Stimulated activated CD8-positive, alpha-beta memory T cell treated with anti-CD3 and anti-CD28 coated beads, Interleukin-12 subunit alpha, Interleukin-12 subunit beta, amount 100 ng/mL, for 24 hours (primary cell): ENCODE data around the gene YWHAB.
"Not testable (repeated sequence)": the region's sequence is repeated elsewhere in the genome, so short reads cannot be mapped to it uniquely, and the experiment has no call there.

ENCODE experiments used
- DNase-seq: peaks from one replicate; pipeline ENCODE4 v3.0.0-alpha.2; 2020; ENCODE audit errors: extremely low read depth

The YWHAB gene

DNA sequence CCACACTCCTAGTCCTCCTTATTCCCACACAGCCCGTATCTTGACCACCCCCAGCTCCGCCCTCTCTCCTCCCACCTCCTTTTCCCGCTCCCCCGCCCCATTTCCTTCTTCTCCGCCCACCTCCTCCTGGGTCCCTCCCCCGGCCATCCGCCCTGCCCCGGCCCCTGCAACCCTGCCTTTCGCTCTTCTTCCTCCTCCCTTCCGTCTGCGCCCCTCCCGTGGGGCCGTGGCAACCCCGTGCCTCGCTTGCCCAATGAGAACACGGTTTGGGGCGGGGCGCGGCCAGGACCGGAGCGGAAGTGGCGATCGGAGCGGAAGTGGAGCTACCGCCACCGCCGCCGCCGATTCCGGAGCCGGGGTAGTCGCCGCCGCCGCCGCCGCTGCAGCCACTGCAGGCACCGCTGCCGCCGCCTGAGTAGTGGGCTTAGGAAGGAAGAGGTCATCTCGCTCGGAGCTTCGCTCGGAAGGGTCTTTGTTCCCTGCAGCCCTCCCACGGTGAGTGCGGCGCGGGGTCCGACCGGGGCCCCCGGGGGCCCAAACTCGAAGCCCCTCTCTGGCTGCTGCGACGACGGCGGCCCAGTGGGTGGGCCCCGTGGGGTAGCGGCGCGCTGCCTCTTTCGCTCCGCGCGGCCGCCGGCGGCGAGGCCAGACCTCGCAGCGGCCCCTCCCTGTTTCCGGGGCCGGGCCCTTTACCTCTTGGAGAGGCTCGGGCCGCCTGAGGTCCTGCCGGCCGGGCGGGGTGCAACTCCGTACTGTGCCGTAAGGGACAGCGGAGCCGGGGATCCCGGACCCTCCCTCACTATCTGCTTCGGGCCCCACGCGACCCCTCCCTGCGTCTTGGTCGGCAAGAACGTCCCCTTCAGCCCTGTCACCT, at the start of gene YWHAB:
Gene YWHAB (plus strand): TSS at position 314 of the 874 bp plus-strand sequence. CDS start 15,829 bp downstream, outside the sequence.
- peak; percentile 99 for DNase-seq

DNA sequence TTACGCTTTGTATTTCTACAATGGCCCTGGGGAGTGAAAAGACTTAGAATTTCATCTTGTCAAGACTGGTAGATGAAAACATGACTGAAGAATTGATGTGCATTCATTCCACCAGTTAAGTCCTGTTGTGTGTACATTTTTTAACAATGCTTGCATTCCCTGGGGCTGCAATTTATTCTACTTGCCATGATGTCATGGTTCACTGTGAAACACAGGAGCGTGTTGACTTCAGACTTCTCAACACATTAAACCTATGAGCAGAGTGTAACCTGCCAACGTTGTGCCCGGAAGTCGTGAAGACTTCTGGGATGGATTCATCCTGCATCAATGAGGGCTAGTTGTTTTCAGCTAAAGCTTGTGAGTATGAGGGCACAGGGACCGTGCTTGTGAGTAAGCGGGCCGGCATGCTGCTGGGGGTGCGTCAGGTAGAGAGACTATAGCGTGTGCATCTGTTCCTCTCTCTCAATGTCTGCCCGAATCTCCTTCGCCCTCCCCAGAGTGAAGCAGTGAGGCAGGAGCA, 48.8 kb upstream of the YWHAB start:
- no peak for DNase-seq

DNA sequence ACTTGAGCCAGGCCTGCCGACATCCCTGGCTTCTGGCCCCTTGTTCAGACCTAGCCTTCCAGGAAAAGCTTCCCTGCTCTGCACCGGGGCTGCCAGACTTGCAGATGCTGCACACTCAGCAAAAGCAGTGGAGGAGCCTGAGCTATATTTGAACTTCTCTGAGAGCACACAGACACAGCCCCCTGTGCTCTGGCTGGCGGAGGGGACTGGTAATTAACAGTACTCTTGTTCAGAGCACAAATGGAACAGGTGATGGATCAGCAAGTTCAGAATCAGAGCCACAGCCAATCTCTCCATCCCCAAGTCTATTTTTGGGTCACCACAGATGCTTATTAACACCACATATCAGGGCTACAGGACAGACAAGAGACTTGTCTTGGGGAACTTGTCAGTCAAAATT, 47.6 kb upstream of the YWHAB start:
- DNase-seq: no peak

DNA sequence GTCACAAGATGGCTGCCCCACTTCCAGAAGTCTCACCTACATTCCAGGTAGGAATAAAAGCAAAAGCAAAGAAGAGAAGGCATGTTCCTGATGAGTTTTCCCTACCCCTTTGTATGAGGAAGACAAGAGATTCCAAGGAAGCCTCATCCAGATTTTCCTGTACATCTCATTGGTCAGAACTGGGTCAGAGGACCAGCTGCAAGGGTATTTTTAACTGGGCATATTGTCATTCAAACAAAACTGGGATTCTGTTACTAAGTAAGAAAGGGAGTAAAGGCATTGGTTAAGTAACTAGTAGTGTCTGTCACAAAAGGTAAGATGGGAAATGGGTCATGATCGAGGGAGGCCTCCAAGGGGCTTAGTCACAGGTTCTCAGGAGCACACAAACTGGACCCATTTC, 47.0 kb upstream of the YWHAB start:
- DNase-seq: no peak

DNA sequence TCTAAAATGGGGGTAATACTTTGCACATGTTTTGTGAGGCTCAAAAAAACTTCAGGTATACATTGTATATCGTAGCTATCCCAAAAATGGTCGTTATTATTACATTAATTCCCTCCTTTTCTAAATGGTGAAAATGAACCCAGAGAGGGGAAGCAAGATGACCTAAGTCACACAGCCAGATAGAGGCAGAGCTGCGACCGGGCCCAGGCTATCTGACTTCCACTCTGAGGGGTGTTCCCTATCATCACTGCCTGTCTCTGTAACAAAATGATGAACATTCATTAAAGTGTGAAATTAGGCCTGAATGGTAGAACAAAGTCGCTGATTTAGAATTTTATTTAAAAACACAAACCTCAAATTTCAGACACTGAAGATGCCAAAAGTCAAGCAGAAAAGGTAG, 46.0 kb upstream of the YWHAB start:
- no peak for DNase-seq

DNA sequence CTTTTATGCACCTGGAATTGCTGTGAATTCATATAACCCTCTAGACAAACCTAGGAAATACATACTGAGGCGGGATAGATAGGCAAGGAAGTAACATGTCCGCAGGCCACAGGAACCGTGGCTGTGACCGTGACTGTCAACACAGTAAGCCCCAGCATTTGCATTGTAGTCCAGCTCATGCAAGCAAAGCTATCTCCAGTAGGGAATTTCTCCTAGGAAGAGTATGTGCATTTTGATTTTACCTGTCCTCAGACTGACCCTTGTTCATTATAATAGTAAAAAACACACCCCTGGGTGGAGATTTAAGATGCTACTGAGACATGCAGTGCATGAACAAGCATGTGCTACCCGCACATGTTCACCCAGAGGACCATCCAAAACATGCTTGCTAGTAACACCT, 44.7 kb upstream of the YWHAB start:
- no peak for DNase-seq

DNA sequence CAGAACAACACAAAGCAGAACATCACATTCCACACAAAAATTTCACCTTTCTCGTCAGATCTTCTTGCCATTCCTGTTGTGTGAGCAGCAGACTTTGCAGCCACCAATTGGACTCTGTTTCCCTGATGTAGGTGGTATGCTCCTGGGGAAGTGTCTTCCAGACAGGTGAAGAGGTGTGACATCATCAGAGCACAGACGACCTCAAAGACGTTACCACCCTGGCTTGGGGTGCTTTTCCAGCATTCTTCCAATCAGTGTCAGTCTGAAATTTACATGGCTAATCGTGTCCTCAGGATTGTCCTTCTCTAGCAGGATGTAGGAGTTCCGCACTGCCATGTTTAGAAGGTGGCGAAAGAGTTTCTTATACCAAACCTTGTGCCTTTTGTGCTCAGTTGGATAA, 43.5 kb upstream of the YWHAB start:
- DNase-seq: no peak

DNA sequence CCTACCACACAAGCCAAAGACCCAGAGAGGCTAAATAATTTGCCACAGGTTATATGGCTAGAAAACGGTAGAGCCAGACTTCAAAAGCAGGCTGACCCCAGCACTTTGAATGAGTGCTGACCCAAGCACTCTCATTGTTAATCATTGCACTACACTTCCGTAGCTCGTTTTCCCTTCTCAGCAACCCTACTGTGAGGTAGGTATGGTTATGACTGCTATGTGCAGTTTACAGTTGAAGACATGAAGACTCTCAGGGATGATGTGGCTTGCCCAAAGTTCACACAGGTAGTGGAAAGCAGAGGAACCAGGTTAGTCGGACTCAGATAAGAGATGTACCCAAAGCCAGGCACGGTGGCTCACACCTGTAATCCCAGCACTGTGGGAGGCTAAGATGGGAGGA, 41.6 kb upstream of the YWHAB start:
- no peak for DNase-seq

DNA sequence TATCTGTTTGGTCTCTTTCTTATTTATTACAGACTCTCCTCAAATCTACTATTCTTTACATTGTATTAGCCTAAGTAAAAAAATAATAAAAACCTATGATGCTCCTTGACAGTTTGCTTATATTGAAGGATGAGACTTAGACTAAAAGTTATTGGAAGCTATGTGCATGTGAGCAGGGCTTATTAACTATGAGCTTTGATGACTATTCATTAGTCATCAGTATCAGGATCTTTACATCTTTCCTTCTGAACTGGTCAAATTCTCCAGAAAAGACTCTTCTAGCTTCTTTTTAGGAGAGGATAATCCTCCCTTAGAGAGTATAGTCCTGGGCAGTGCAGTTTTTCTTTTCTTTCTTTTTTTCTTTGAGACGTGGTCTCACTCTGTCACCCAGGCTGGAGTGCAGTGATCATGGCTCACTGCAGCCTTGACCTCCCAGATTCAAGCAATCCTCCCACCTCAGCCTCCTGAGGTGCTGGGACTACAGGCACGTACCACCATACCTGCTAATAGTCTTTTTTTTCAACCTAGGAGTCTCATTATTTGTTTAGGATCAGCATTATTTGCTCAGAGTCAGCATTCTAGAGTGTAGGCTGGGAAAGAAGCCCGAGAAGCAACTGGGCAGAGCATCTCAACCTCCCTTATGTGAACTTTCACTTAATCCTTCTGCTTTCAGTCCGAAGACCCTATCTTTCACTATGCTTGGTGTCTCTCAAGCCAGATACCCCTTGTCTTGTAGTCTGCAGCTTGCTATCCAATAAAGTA, 37.1 kb upstream of the YWHAB start:
- no peak for DNase-seq

DNA sequence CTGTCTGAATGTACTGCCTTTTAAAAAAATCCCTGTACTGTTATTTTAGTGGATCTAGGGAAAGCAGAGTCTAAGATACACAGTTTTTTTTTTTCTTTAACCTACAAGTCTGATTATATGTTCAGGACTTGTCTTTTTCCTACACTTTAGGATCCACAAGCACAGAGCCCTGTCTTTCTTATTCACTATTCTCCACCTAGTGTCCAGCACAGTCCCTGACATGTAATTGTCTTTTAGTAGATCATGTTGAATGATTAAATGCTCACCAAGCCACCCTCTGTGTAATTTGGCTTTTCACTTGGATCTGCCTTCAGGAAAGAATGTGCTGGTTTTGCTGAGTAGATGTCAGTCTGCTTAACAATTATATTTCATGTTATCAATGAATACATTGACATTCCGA, 35.8 kb upstream of the YWHAB start:
- DNase-seq: no peak

DNA sequence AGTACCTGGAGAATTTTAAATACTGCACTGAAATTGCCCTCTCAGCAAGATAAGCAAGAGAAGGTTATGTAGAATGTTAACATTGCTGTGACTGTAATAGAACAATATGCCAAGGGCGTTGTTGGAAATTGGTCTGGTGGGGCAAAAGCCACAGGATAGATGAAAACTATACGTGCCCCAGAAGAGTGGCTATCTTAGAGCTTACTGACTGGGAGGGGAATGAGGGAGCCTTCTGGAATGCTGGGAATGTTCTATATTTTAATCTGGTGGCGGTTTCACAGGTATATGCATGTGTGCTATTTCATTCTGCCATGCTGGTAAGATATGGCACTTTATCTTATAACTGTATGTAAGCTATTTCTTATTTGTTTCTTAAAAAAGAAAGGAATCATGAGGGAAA, 35.2 kb upstream of the YWHAB start:
- DNase-seq: no peak

DNA sequence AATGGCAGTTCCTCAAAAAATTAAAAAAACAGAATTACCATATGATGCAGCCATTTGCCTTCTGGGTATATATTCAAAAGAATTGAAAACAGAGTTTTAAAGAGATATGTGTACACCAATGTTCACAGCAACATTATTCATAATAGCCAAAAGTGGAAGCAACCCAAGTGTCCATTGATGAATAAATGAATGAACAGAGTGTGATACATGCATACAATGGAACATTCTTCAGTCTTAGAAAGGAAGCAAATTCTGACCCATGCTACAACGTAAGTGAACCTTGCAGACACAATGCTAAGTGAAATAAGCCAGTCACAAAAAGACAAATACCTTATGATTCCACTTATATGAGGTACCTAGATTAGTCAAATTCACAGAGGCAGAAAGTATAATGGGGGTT, 34.7 kb upstream of the YWHAB start:
- DNase-seq: no peak

DNA sequence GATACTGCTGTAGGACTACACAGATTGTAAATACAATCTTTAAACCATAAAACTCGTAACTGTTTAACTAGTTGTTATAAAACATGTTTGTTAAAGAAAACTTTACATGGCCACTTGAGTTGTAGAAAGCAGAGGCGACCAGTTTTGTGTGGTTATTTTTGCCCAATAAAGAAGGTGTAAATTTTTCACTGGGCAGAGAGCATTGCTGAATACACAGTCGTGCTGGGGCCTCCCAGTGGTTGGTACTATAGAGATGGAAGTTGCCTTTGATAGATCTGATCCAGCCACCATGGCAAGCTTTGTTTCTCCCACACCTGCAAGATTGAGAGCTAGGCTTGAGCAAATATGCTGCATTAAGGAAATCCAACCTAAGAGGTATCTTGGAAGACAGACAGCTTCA, 34.0 kb upstream of the YWHAB start:
- DNase-seq: no peak

DNA sequence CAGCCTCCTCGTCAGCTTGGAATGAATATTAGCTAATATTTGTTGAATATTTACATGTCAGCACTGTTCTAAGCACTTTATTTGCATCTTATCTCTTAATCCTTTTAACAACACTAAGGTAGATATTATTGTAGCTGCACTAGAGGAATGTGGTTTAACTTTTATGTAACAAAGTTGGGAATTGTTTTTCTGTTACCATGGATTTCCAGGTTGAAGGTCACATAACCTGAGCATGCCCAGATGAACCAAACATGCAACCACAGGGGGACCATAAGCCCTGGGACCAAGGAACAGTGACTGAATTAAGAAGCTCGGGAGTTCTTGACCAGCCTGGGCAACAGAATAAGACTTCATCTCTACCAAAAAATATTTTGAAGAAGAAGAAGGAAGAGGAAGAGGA, 29.1 kb upstream of the YWHAB start:
- DNase-seq: no peak

DNA sequence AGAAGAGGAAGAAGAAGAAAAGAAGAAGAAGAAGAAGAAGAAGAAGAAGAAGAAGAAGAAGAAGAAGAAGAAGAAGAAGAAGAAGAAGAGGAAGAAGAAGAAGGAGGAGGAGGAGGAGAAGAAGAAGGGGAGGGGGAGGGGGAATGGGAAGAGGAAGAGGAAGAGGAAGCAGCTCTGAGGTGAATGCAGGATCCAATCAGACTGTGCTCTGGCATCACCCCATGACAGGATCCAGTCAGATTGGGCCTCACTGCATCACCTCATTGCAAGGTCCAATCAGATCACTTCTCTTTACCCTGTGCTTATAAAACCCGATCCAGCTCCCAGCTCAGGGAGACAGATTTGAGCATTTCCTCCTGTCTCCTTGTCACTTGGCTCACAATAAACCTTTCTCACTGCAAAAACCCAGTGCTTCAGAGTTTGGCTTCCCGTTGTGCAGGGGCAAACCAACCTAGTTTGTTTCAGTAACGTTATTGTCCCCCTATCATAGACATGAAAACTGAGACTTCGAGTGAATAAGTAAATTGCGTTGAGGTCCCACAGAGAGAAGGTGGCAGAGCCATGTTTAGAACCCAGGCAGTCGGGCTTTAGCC, 28.6 kb upstream of the YWHAB start:
- no peak for DNase-seq

DNA sequence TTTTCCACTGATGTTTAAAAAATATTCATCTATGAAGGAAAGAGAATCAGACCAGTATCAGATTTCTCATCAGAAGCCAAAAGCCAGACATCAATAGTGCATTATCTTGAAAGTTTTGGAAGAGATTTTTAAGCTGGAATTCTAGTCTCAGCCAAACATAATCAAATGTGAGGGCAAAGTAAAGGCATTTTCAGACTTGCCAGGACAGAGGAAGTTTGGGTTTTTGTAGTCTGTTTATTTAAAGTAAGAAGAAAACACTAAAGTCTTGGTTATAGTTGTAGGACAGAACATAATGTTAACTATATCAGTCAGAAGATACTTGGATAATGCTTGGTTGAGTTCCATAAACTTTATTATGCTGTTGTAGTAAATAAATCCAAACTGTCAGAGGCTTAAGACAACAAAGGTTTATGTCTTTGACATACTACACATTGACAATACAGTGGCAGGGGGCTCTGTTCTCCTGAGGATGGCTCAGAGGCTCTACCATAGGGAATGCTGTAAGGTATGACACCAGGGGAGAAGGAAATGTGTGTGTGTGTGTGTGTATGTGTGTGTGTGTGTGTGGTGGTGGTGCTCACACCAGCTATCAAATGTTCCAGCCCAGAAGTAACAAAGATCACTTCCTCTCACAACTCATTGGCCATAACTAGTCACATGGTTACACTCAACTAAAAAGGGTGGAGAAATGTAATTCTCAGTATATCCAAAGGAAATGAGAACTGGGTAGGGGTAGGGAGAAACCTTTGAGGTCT, 26.7 kb upstream of the YWHAB start:
- no peak for DNase-seq

DNA sequence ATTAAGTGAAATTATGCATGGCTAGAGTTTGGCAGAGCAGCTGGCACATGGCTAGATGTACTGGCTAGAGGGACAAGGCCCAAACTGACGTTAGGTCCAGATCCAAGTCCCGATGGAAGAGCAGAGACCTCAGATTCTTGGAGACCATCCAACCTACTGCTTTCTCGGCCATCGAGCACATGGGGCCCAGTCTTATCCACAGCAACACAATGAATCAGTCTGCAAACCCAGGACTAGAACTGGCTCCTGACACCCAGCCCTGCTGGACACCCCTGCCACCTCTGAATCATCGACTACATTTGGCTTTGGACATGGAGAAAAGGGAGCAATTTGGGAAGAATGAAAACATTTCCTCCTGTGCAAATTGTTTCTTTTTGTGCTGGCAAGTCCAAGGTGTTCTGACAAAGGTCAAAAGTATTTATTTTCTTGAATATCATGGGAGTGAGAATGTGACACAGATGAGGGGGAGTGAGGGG, 23.9 kb upstream of the YWHAB start:
- DNase-seq: no peak

DNA sequence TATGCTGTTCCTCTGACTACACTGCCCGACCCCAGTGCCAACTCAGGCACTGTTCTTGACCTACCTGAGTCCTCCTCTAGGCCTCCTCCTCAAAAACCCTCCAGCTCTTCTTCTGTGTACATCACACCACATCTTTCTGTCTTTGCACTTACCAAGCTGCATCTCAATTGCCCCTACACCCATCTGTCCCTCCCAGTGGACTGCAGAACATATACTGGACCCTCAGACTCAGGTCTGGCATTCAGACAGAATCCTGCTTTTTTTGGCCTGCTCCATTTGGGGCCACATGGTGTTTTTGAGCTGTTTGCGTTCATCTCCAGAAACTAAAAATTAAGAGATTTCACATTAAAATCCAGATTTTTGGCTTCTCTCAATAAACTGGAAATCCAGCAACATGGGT, 23.2 kb upstream of the YWHAB start:
- no peak for DNase-seq

DNA sequence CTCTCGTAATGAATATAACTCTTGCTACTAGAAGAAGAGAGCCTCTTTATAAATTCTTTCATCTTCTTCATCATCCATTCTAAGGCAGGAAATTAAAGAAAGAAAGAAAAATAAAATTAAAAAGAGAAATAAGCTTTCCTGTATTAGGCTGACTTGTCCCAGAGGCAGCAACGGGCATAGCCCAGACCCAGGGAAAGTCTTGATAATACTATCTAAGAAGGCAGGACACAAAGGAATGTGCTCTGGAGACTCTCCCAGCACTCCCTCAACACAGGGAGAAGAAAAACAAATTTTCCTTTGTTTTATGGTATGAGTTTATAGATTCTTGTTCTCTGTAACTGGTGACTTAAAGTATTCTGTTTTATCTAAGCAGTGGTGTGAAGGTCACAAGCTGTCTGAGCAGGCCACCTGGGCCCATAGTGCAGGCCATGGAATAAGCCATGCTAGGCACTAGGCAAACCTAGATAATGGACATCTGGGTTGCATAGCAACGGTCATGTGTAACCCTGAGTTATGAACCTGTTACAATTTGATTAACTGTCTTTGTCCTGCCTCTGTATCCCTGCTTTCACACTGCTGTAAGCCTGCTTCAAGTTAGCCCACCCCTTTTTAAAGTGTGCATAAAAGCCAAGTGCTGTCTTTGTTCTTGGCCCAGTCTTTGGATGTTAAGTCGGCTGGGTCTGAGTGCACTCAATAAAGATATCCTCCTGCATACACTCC, 22.0 kb upstream of the YWHAB start:
- DNase-seq: not testable (repeated sequence)

DNA sequence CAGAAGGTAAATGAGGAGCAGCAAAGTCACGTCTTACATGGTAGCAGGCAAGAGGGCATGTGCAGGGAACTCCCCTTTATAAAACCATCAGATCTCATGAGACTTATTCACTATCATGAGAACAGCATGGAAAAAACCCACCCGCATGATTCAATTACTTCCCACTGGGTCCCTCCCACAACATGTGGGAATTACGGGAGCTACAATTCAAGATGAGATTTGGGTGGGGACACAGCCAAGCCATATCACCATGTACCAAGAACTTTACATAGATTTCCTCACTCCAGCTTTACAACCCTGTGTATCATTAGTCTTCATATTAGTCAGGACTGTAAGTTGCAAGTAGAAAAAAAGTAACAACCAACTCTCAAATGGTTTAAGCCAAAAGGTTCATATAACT, 21.0 kb upstream of the YWHAB start:
- not testable (repeated sequence) for DNase-seq
